Effector memory CD4-positive, alpha-beta T cell (primary cell): ENCODE measurements around the gene SH3PXD2A.
"Not testable (repeated sequence)": the region's sequence is repeated elsewhere in the genome, so short reads cannot be mapped to it uniquely, and the experiment has no call there.

Experiments used
- DNase-seq, 3 donors: peaks; one replicate each; pipeline ENCODE4 v3.0.0-alpha.2; 2020
- H3K27ac ChIP-seq: 2 replicates; pipeline ENCODE4 v1.7.0; 2013; ENCODE audit warnings: mild to moderate bottlenecking, low read length, moderate library complexity; ENCODE audit not compliant: insufficient read depth, poor library complexity, severe bottlenecking
- H3K27me3 ChIP-seq: replicated peaks from 2 replicates; pipeline ENCODE4 v1.7.0; 2013; ENCODE audit warnings: mild to moderate bottlenecking, low read length; ENCODE audit not compliant: insufficient read depth, control insufficient read depth, poor library complexity, severe bottlenecking
- H3K36me3 ChIP-seq: 2 replicates; pipeline ENCODE4 v1.7.0; 2013; ENCODE audit warnings: mild to moderate bottlenecking, low read length, moderate library complexity; ENCODE audit not compliant: control insufficient read depth, insufficient read depth
- H3K4me1 ChIP-seq: 2 replicates; pipeline ENCODE4 v1.7.0; 2013; ENCODE audit warnings: low read length, mild to moderate bottlenecking; ENCODE audit not compliant: control insufficient read depth, insufficient read depth, poor library complexity, severe bottlenecking
- H3K4me3 ChIP-seq: 2 replicates; pipeline ENCODE4 v1.7.0; 2013; ENCODE audit warnings: low read length, low read depth, mild to moderate bottlenecking; ENCODE audit not compliant: insufficient read depth, poor library complexity, severe bottlenecking
- H3K9me3 ChIP-seq: 2 replicates; pipeline ENCODE4 v1.7.0; 2013; ENCODE audit warnings: mild to moderate bottlenecking, low read length, moderate library complexity; ENCODE audit not compliant: control insufficient read depth

Gene SH3PXD2A

DNA sequence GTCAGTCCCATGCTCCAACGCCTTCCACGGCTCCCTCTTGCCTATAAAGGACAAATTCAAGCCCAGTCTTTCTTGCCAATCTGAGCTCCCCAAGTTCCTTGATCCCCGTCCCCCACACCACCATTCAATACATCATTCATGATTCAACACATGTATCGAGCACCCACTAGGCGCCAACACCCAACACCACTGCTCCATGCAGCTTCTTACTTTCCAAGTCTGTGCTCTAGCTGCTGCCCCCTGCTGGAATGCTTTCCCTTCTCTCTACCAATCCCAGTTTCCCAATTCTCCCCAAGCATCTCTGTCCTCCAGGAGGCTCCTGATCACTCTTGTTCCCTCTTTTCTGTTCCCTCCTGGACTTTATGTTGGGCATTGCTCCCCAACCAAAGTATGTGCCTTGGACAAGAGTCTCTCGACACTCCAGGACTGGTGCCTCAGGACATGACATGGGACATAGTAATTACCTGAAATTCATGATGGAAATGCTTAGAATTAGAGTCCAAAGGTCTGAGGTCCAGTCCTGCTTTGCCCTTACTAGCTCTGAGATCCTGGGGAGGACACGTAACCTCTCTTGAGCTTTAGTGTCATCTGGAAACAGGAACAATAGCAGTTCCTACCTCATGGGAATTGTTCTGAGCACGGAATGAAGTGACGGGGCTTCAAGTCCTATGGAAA, 189.2 kb downstream of the SH3PXD2A start:
- Histone ChIP-seq H3K9me3 (no peaks in the 10 kb centered on the region), H3K27me3 (no peaks in the 10 kb centered on the region), H3K4me1 (peaks cover 14% of the 10 kb centered on the region), H3K4me3 (no peak overlapping the region), H3K27ac (no peak overlapping the region), H3K36me3 (no peaks in the 10 kb centered on the region)
- no peak for DNase-seq

DNA sequence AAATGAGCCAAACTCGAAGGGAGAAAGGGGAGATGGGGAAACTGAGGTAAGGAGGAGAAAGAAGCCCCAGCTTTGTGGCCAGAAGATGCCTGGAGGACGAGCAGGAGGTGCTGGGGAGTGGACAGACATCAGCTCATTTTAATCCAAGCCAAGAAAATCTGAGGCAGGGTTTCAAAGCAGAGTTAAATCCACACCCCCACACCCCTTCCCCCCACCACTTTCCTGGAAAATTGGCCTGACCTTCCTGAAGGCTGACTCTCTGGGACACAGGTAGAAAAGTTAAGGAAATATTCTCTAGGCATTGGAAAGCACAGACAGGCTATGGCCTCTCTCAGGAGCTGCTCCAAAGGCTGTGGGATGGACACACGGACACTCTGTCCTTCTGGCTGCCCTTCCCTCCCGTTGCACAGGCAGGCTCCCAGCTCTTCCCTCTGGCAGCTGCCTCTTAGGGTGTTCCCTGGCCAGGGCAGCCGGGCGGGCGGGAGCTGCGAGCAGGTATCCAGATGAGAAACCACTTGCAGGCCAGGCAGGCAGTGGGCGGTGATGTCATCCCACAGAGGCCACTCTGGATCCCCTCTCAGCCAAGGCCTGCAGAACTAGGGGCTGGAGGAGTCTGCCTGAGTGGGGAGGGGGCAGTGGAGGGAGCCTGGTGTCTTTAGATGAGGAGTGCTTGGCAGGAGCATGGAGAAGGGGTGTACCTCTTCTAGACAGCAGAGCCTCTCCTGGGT, 190.1 kb downstream of the SH3PXD2A start:
- Histone ChIP-seq H3K36me3 (no peaks in the 10 kb centered on the region), H3K9me3 (no peaks in the 10 kb centered on the region), H3K27ac (no peak overlapping the region), H3K4me3 (no peak overlapping the region), H3K27me3 (no peaks in the 10 kb centered on the region), H3K4me1 (peaks cover 21% of the 10 kb centered on the region)
- no peak for DNase-seq

DNA sequence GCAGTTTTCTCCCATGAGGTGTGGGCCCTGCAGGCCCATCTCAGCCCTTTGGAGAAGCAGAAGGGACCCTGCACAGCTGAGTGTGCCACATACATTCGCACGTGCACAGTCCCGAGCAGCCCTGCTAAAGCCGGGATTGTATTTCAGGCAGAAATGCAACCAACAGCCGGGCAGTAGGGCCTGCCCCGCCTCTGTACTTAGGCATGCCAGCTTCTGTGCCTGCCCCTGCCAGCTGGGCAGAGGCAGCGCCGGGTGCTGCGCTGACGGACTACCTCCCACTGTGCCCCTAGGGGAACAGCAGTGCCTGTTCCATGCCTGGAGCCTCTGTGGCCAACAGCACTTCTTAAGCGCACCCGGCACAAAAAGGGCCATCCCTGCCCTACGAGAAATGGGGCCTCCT, 191.6 kb downstream of the SH3PXD2A start:
- no peak overlapping the region for H3K4me3 ChIP-seq
- DNase-seq, result no peak
- H3K4me1 ChIP-seq, result peaks cover 24% of the 10 kb centered on the region
- no peaks in the 10 kb centered on the region for H3K9me3 ChIP-seq
- H3K36me3 ChIP-seq, result no peaks in the 10 kb centered on the region
- no peak overlapping the region for H3K27ac ChIP-seq
- no peaks in the 10 kb centered on the region for H3K27me3 ChIP-seq

DNA sequence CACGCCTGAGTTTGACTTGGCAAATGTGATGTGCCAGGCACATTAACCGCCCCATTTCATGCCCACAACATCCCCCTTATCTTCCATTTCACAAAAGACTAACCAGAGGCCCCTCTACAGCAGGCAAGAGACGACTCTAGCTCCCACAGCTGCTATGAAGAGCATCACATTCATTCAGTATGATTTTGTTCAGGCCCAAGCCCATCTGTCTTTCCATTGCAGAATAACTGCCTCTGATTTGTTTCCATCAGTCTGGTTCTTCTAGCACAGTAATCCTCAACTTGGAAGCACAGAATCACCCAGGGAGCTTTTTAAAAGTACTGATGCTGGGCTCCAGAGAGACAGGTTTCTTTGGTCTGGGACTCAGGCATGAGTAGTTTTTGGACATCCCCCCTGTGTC, 192.1 kb downstream of the SH3PXD2A start:
- Histone ChIP-seq H3K27ac (no peak overlapping the region), H3K4me1 (peaks cover 19% of the 10 kb centered on the region), H3K27me3 (no peaks in the 10 kb centered on the region), H3K9me3 (no peaks in the 10 kb centered on the region), H3K4me3 (no peak overlapping the region), H3K36me3 (no peaks in the 10 kb centered on the region)
- DNase-seq, result no peak

DNA sequence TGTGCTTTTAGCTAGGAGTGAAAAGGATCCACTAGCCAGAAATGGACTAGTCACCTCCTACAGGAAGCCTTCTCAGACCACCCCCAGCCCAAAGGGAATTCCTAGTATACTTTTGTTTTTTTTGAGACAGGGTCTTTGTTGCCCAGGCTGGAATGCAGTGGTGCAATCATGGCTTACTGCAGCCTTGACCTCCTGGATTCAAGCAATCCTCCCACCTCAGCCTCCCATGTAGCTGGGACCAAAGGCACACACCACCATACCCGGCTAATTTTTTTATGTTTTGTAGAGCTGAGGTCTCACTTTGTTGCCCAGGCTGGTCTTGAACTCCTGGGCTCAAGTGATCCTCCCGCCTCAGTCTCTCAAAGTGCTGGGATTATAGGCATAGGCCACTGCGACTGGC, 192.7 kb downstream of the SH3PXD2A start:
- not testable (repeated sequence) for H3K27me3 ChIP-seq, H3K27ac ChIP-seq, H3K4me3 ChIP-seq, DNase-seq, H3K9me3 ChIP-seq, H3K36me3 ChIP-seq
- H3K4me1 ChIP-seq, result peaks cover 16% of the 10 kb centered on the region

DNA sequence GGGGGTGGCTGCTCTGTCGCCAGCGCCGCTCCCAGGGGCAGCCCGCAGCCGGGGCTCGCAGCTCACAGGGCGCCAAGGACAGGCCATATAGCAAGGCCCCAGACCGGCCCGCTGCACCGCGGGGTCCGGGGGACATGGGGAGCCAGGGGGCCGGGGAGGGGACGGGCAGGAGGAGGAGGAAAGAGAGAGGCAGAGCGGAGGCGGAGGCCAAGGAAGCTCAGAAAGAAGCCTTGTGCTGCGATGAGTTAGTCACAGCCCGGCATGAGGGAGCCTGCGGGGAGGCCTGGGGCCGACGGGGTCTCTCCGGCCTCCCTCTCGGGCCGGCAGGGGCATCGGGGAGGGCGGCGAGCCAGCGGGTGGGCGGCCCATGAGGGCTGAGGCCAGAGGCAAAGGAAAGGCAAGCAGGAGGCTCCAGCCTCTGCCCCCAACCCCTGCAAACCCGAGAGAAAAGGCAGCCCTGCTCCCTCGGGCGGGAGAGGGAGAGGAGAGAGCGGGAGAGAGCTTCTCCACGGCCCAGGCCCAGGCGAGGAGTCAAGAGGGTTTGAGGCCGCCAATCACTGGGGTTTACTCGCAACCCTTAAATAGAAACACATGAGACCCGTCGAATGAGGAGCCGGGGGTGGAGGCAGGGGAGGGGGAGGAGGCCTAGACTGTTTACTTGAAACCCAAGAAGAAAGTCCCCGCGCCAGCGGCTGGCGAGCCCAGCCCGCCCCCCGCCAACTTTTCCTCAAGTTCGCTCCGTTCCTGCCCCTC, 194.0 kb downstream of the SH3PXD2A start:
- DNase-seq, result peak; percentile 15 to 51 (median 41)
- no peaks in the 10 kb centered on the region for H3K27me3 ChIP-seq
- H3K4me1 ChIP-seq, result peaks cover 16% of the 10 kb centered on the region
- H3K4me3 ChIP-seq, result peak overlapping the region; percentile 81
- H3K36me3 ChIP-seq, result no peaks in the 10 kb centered on the region
- peak overlapping the region; percentile 68 for H3K27ac ChIP-seq
- H3K9me3 ChIP-seq, result no peaks in the 10 kb centered on the region

DNA sequence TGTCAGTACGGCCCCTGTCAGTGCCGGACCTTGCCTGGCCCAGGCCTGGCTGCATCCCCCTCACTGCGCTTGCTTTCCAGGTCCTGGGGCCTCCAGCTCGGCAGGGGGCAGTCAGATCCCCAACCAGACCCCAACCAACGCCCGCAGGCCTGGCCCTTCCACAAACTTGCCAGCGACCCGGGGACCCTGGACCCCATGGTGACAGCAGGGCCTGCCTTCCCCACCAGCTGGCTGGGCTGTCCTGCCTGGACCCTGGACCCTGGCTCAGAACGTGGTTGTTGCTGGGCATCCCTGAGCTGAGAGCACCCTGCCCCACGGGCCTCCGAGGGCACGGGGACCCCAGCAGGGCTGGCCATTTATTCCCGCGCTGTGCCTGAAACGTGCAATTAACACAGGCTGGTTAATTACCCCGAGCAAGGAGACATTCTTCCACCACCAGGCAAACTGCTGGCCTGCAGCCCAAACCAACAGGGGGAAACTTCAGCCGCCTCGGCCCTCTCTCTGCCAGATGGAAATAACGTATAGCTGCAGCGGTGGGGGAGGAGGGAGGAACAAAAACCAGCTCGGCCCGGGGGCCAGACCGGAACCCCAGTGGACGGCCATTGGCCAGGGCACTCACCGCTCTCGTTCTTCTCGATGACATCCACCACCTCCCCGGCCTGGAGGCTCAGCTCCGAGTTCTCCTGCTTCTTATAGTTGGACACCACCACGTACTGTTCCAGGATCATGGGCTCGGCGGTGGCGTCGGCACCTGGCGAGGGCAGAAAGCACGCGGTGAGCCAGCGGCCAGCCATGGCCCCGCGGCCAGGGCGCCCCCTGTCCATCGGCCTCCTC, 194.8 kb downstream of the SH3PXD2A start:
- Histone ChIP-seq H3K9me3 (no peaks in the 10 kb centered on the region), H3K27me3 (no peaks in the 10 kb centered on the region), H3K36me3 (no peaks in the 10 kb centered on the region), H3K4me3 (peak overlapping the region; percentile 81), H3K4me1 (peaks cover 16% of the 10 kb centered on the region), H3K27ac (peak overlapping the region; percentile 68)
- no peak for DNase-seq

DNA sequence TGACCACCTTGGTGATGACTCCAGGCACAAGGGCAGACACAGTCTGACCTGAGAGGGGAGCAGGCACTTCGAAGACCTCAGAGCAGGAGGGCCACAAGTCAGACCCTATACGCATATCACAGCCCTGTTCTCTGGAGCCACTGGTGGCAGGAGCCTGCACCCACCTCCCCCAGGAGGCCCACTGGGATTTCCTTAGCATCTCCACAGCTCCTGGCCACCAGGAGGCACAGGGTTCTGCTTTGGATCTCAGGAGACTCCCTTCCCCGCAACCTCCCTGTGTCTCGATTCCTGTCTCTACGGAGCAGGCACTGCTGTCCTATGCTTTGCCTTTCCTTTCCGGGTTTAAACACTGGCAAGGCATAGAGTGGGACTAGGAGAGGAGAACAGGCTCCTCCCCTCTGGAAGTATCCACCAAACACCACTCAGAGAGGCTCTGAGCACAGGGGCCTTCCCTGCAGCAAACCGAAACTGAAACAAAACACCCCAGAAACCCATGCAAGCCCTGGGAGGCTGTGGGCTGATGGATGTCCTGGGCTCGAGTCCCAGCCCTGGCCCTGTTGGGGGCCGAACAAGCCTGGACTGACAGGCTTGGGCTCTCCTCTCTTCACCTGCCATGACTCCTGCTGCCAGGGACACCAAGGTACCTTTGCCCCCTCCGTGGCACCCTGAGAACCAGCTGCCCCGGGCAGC, 195.6 kb downstream of the SH3PXD2A start:
- peak overlapping the region; percentile 68 for H3K27ac ChIP-seq
- no peaks in the 10 kb centered on the region for H3K27me3 ChIP-seq
- DNase-seq, result peak; percentile 12 to 42 (median 25)
- H3K36me3 ChIP-seq, result no peaks in the 10 kb centered on the region
- H3K4me3 ChIP-seq, result peak overlapping the region; percentile 81
- peaks cover 16% of the 10 kb centered on the region for H3K4me1 ChIP-seq
- no peaks in the 10 kb centered on the region for H3K9me3 ChIP-seq

DNA sequence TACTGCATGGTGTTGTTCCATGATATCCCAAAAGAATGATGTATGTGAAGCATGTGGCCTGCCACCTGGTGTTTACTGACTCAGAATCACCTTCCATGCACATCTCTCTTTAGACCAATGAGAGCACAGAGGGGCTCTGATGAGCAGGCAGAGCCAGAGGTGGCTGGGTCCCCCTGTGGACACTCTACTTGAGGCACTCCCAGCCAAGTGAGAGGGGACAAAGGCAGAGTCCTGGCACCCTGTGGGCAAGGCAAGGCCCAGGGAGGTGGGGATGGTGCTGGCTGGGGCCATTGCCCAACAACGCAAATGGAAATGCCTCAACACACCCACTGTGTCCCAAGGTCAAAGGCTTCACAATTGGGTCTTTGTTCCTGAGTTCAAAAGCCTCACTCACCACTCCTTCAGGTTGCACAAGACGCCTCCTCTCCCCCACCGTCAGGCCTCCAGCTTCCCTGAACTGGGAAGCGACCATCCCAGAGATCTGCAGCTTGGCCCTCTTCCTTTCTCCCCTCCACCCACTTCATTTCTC, 197.3 kb downstream of the SH3PXD2A start:
- Histone ChIP-seq H3K27me3 (no peaks in the 10 kb centered on the region), H3K4me1 (peaks cover 16% of the 10 kb centered on the region), H3K4me3 (no peak overlapping the region), H3K9me3 (no peaks in the 10 kb centered on the region), H3K36me3 (no peaks in the 10 kb centered on the region), H3K27ac (no peak overlapping the region)
- no peak for DNase-seq
